Keratinocyte (primary cell): ENCODE results near the gene ZNF254. TPM values are rescaled to one million over a fixed set of nuclear protein-coding genes. Genes with fewer than 3 reads are reported as not detected.

ENCODE experiments used
- DNase-seq: peaks from one replicate; pipeline ENCODE4 v3.0.0-alpha.2; 2011; ENCODE audit warnings: low read depth, missing footprints, low spot score
- FAIRE-seq: peaks from 2 replicates; lab custom pipeline; 2011; peaks lifted over from hg19 to GRCh38; lab: Jason Lieb, UNC
- H2AFZ ChIP-seq: 2 replicates; pipeline ENCODE4 v1.6.0; 2012; ENCODE audit warnings: low read length, control low read depth, inconsistent platforms; ENCODE audit not compliant: control insufficient read depth
- H3K27ac ChIP-seq: 2 replicates; pipeline ENCODE4 v1.5.1; 2011; ENCODE audit warnings: low read length; ENCODE audit not compliant: control insufficient read depth, insufficient read depth
- H3K27me3 ChIP-seq: 3 replicates; pipeline ENCODE4 v1.6.0; 2011; ENCODE audit warnings: low read length; ENCODE audit not compliant: control insufficient read depth, insufficient read depth; ENCODE audit errors: extremely low read depth
- H3K36me3 ChIP-seq, 2 experiments: 2 replicates in 1 of 2; 3 replicates in 1 of 2; pipeline ENCODE4 v1.5.1; 2011; ENCODE audit warnings: low read length in 2 of 2, mild to moderate bottlenecking in 1 of 2; ENCODE audit not compliant: control insufficient read depth in 2 of 2, insufficient read depth in 2 of 2; ENCODE audit errors: extremely low read depth in 1 of 2
- H3K4me1 ChIP-seq: 3 replicates; pipeline ENCODE4 v1.5.1; 2011; ENCODE audit warnings: low read length; ENCODE audit not compliant: control insufficient read depth, insufficient read depth; ENCODE audit errors: extremely low read depth
- H3K4me2 ChIP-seq: 3 replicates; pipeline ENCODE4 v1.6.0; 2011; ENCODE audit warnings: low read depth, low read length; ENCODE audit not compliant: control insufficient read depth, insufficient read depth; ENCODE audit errors: extremely low read depth
- H3K4me3 ChIP-seq, 3 experiments: fragments of 200-600 bp in 1 of 3; sonication (generic) in 1 of 3; 2 replicates in 2 of 3; 3 replicates in 1 of 3; pipeline ENCODE4 v1.5.1; 2011 to 2016; ENCODE audit warnings: low read length in 3 of 3, mild to moderate bottlenecking in 3 of 3, control low read depth in 2 of 3, inconsistent platforms in 1 of 3, low read depth in 1 of 3, mixed read lengths in 1 of 3, mixed run types in 1 of 3, moderate library complexity in 1 of 3; ENCODE audit not compliant: control insufficient read depth in 2 of 3, insufficient read depth in 2 of 3; ENCODE audit errors: extremely low read depth in 1 of 3
- H3K79me2 ChIP-seq: 2 replicates; pipeline ENCODE4 v1.6.0; 2012; ENCODE audit warnings: low read length; ENCODE audit not compliant: control insufficient read depth, insufficient read depth
- H3K9ac ChIP-seq: 3 replicates; pipeline ENCODE4 v1.6.0; 2011; ENCODE audit warnings: low read length; ENCODE audit not compliant: control insufficient read depth, insufficient read depth; ENCODE audit errors: extremely low read depth
- H3K9me1 ChIP-seq: 3 replicates; pipeline ENCODE4 v1.6.0; 2011; ENCODE audit warnings: low read length; ENCODE audit not compliant: control insufficient read depth, insufficient read depth; ENCODE audit errors: extremely low read depth
- H3K9me3 ChIP-seq: 2 replicates; pipeline ENCODE4 v1.5.1; 2012; ENCODE audit warnings: low read depth, low read length; ENCODE audit not compliant: control insufficient read depth
- H4K20me1 ChIP-seq: 3 replicates; pipeline ENCODE4 v1.6.0; 2011; ENCODE audit warnings: low read length; ENCODE audit not compliant: control insufficient read depth, insufficient read depth; ENCODE audit errors: extremely low read depth
- CTCF ChIP-seq, 3 experiments: IDR thresholded peaks in 1 of 3; conservative IDR thresholded peaks in 1 of 3; optimal IDR thresholded peaks in 1 of 3; 2 replicates in 2 of 3; 3 replicates in 1 of 3; pipeline versions ENCODE3 to v1.5.1; 2011; ENCODE audit warnings: low read length in 3 of 3, mild to moderate bottlenecking in 3 of 3, moderate library complexity in 2 of 3, control low read depth in 1 of 3, inconsistent platforms in 1 of 3; ENCODE audit not compliant: insufficient read depth in 2 of 3; ENCODE audit errors: extremely low read depth in 1 of 3
- EZH2 ChIP-seq: IDR thresholded peaks from one replicate; pipeline ENCODE4 v1.6.1; 2012; ENCODE audit warnings: inconsistent platforms, mild to moderate bottlenecking, low read length, moderate library complexity
- dilution Hi-C: fragments of 300-500 bp; cut with MboI; formaldehyde crosslinking; loops from one replicate; pipeline ENCODE4 v1.7.0; 2020; ENCODE audit warnings: low sequenced_read_pairs; ENCODE audit not compliant: extremely low pct_ligation_motif_present
- polyA plus RNA-seq, 5 experiments: library from polyadenylated mRNA; depleted of rRNA in 3 of 5; stranded (reverse) in 3 of 5; stranded (forward) in 1 of 5; unstranded in 1 of 5; fragments of >200 nt; gene quantifications; 1 replicate in 1 of 5; 2 replicates in 3 of 5; 3 replicates in 1 of 5; pipeline versions ENCODE4 v1.2.1 to v1.2.3, GENCODE V29; 2011 to 2012; ENCODE audit warnings: missing spikeins in 2 of 5, low read depth in 1 of 5, low replicate concordance in 1 of 5

Gene ZNF254
- polyA plus RNA-seq, 1 donor (not counting 4 experiments of a cell fraction or from before 2014, with no cell fraction given): 5.7 TPM

- TF ChIP-seq EZH2: no peak
- no peak for TF ChIP-seq CTCF (optimal IDR thresholded peaks at IDR 0.05 in 1 of 3, IDR thresholded peaks at IDR 0.05 in 1 of 3, conservative IDR thresholded peaks at IDR 0.05 in 1 of 3; ENCODE audit: extremely low read depth in 1 of 3, insufficient read depth in 2 of 3, low read length in 3 of 3)
- Histone ChIP-seq H3K9me3 (peaks cover 2% of the 10 kb centered on the region), H3K27ac (no peak overlapping the region), H3K9me1 (no peaks in the 10 kb centered on the region), H2AFZ (no peak overlapping the region), H4K20me1 (no peaks in the 10 kb centered on the region), H3K4me3 (no peak overlapping the region), H3K27me3 (no peaks in the 10 kb centered on the region), H3K4me1 (no peaks in the 10 kb centered on the region), H3K36me3 (no peaks in the 10 kb centered on the region), H3K9ac (no peak overlapping the region), H3K79me2 (no peaks in the 10 kb centered on the region), H3K4me2 (no peak overlapping the region)
- FAIRE-seq: no peak
- no peak for DNase-seq
- dilution Hi-C loops: no loop called here
Observed at GRCh38 chr19:24166055-24166454, 79.1 kb downstream of the ZNF254 start.

- Histone ChIP-seq H4K20me1 (no peaks in the 10 kb centered on the region), H3K9me1 (no peaks in the 10 kb centered on the region), H3K9me3 (peaks cover 9% of the 10 kb centered on the region), H3K27me3 (no peaks in the 10 kb centered on the region), H3K27ac (no peak overlapping the region), H3K4me2 (no peak overlapping the region), H3K4me1 (no peaks in the 10 kb centered on the region), H3K36me3 (no peaks in the 10 kb centered on the region), H3K4me3 (no peak overlapping the region), H3K9ac (no peak overlapping the region), H3K79me2 (no peaks in the 10 kb centered on the region), H2AFZ (no peak overlapping the region)
- FAIRE-seq (no peak), DNase-seq (no peak)
- dilution Hi-C loops: no loop called here
- TF ChIP-seq CTCF (optimal IDR thresholded peaks at IDR 0.05 in 1 of 3, IDR thresholded peaks at IDR 0.05 in 1 of 3, conservative IDR thresholded peaks at IDR 0.05 in 1 of 3; ENCODE audit: extremely low read depth in 1 of 3, insufficient read depth in 2 of 3, low read length in 3 of 3) (no peak), EZH2 (no peak)
Observed at GRCh38 chr19:24173882-24174281, 86.9 kb downstream of the ZNF254 start.
